ENCODE data around the gene EXD3.
A peak's percentile ranks its signal among the peaks of the same experiment; 100 is the strongest.

EXD3 gene

GRCh38 chr9:137313326-137313936 is 109.5 kb downstream of the EXD3 start:
- no peak for DNase-seq

- no peak for DNase-seq
Observed at GRCh38 chr9:137312852-137313325, 110.1 kb downstream of the EXD3 start.

DNA sequence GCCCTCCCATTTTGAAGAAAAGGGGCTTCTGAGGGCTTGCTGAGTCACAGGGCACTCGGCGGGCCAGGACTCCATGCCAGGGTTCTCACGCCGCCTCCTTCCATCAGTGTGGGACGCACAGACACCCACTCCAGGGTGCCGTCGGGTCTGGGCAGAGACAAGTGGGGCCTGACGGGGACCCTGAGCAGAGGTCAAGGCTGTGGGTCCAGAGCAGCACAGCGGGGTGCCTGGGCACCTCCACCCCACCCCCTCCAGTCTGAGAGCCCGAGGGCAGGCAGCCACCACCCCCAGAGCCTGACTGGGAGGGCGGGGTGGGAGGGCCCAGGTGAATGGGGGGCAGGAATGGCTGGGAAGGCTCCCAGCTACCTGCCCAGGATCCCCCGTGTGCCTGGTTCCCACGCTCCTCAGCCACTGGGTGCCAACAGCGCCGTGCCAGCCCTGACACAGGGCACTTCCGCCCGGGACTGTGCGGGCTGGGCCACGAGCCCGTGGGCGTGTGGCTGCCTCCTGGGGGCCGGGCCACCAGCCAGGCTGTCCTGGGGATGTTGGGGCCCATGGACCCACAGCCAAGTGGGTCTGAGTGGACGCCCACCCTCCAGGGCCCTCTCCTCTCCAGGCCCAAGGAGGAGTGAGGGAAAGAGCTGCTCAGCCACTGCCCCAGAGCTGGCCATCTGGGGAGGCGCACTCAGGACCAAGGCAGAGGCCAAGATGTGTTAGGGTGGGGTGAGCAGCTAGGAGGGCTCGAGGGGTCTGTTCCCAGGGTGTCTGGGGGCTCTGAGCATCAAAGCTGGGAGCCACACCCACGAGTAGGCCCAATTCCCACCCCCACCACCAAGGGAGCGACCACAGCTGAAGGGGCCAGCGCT is 110.7 kb downstream of the EXD3 start:
- DNase-seq: no peak

- DNase-seq: no peak
Observed at GRCh38 chr9:137311171-137311985, 111.6 kb downstream of the EXD3 start.

DNA sequence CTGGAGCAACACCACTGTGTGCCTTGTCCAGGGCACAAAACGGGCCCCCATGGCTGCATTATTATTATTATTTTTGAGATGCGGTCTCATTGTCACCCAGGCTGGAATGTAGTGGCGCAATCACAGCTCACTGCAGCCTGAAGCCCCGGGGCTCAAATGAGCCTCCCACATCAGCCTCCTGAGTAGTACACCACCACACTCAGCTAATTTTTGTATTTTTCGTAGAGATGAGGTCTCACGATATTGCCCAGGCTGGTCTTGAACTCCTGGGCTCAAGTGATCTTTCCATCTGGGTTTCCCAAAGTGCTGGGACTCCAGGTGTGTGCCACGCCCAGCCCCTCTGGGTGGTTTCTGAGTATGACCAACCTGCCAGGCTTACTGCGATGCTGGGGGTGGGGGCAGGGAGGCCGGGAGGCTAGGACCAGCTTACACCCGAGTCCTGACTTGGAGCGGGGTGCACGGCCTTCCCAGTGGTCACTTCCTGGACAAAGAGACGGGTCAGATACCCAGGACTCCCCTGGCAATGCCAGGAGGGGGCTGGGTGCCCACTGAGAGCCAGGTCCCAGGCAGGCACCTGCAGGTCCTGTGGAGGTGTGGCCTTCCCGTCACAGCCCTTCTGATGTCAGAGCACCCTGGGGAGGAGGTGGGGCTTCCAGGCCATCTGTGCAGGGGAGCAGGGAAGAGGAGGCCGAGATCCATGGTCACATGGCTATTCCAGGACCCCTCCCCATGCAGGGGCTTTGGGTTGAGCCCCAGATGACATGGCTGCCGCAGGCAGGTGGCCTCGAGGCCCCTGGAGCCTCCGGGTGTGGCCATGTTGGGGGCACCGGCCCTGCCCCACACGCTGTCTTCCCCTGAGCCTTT is 112.5 kb downstream of the EXD3 start:
- DNase-seq: no peak

GRCh38 chr9:137309368-137310188 is 113.4 kb downstream of the EXD3 start:
- DNase-seq: no peak

- DNase-seq: no peak
Observed at GRCh38 chr9:137308057-137308619, 114.8 kb downstream of the EXD3 start.

DNA sequence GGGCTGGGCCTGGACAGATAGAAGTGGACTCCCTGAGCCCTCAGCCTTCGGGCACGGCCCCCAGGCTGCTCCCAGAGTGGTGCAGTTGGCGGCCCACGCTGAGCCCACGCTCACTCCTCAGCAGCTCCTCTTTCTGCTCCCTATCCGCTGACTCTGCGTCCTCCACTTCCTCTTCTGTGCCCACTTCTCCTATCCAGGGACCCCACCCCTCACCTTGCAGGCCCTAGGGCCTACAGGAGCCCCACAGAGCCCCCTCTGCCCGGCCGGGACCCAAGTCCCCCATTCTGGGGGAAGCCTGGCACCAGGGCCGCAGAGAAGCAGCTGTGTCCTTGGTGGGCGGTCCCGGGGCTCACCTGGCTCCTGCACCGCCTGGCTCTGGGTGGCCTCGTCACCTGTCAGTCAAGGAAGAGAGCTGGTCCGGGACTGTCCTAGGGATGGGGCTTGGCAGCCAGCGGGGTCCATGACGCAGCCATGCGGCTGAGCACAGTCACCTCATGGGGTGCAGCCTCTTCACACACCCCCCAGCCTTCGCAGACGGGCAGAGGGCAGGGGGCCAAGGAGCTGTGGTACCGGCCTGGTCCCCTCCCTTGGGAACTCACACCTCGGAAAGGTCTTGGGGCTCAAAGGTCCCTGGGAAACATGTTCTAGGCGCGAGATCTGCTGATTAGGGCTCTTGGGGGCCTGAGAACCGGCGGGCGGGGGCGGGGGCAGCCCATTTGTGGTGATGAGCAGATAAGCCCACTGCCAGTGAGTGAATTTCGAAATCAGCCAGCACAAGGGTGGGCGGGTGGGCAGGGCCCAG is 115.5 kb downstream of the EXD3 start:
- no peak for DNase-seq

DNA sequence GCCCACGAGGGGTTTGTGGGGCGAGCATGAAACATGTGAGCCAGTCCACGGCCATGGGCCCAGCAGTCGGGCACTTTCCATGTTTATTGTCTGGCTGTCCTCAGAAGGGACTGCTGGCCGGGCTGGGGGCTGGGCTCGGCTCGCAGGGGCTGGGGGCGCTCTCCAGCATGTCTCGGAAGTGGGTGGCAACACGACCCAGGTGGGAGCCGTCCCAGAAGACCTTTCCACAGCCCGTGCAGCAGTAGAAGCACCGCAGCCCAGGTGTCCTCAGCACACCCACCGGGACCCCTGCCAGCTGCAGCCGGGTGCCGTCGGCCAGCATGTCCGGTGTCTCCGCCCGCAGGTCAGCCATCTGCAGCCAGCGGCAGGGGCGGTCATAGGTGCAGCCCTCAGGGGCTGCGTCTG is 116.1 kb downstream of the EXD3 start:
- no peak for DNase-seq

GRCh38 chr9:137306066-137306849 is 116.7 kb downstream of the EXD3 start:
- no peak for DNase-seq

GRCh38 chr9:137305798-137306065 is 117.2 kb downstream of the EXD3 start:
- no peak for DNase-seq

- DNase-seq: no peak
Observed at GRCh38 chr9:137305060-137305797, 117.7 kb downstream of the EXD3 start.

DNA sequence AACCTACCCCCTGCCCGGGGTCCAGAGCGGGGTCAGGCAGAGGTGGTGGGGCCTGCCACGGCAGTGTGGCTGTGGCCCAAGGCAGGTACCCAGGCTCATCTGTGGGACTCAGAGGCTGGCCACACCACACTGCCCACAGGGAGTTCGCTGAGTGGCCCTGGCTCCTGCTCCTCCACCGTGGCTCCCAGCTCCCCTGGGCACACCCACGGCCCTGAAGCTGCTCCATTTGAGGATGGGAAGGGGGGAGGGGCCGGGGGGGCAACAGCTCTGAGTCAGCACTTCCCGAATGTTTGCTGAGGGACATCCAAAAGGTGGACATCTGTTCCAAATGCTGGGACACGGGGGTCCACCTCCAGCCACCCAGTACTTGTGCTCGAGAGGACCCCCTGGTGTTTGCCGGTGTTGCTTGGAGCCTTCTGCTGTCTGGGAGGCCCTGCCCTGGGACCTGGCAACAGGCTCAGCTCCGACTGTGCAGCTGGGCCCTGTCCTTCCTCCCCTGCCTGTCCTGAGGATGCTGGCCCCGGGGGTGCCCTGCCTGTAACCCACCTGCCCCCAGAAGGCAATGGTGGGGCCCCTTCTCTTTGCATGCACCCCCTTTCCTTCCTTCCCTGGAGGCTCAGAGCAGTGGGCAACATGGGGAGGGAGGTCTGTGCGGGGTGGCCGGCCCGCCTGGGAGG is 118.4 kb downstream of the EXD3 start:
- no peak for DNase-seq

DNA sequence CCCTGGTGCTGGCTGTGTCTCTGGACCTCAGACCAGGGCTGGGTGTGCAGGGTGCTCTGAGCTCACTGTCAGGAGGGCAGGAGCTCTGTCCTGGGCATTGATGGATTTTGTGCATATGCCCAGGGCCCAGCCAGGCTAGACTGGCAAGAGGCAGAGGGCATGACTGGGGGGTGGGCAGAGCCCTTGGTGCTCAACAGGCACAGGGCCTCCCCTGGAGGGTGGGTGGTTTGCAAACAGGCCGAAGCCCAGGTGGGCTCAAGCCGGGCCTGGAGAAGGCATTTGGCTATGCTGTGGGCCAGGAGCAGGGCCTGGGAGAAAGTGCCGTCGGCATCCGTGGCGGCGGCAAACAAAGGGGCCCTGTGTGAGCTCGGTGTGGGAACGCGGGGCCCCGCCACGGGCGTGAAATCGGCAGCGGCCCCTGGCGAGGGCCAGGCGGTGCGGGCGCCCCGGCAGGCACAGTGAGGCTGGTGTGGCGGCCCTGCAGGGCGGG is 119.0 kb downstream of the EXD3 start:
- no peak for DNase-seq

GRCh38 chr9:137303151-137303892 is 119.6 kb downstream of the EXD3 start:
- no peak for DNase-seq

DNA sequence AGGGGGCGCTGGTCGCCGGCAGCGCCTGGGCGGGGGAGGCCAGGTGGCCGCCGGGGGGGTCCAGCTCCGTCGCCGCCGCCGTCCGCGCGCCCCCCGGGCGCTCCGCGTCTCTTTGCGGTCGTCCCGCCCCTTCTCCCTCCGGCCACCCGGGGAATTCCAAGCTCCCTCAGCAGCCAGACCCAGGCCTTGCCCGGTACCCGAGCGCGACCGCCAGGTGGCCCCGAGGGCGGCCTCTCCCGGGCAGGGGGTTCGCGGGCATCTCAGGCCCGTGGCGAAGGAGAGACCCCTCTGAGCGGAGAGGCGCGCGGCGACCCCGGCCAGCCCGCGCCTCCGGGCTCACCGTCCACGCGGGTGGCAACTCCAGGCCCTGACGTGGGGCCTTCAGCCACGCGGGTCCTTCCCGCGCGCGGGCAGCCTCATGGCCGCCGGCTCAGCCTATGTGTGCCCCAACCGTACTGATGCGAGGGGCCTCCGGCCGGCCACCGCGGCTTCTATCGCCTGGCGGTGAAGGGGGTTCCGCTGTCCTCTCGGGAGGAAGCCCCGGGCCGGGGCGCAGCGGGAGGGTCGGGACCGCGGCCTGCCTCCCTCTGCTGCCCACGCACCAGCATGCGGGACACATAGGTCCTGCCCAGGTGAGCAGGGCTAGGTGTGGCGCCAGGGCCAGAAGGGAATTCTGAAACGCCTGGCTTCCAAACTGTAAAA is 120.4 kb downstream of the EXD3 start:
- no peak for DNase-seq

DNA sequence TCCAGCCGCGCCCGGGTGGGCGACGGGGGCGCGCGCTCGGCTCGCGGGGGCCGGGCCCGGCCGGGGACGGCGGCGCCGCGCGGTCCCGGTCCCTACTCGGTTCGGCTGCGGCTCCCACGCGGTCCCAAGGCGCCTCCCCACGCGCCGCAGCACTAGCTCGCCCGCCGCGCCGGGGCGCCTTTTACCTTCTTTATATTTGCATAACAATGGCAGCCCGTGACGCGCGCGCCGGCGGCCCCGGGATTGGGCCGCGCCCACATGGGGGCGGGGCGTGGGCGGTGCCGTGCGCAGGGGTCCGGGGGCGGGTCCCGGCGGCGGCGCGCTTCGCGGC is 120.9 kb downstream of the EXD3 start, which contains the start of gene NRARP:
Gene NRARP, minus strand, starts transcription at position 154 of the 331 bp plus-strand sequence. CDS start 343 bp downstream, outside the sequence.
- peak; percentile 84 to 90 for DNase-seq
